SKM-1 (cell line): ENCODE results near the gene PRKG2.

ENCODE experiments used
- DNase-seq: peaks from one replicate; lab custom pipeline; 2025; ENCODE audit not compliant: unreplicated experiment; lab: John Stamatoyannopoulos, UW

The PRKG2 gene

DNA sequence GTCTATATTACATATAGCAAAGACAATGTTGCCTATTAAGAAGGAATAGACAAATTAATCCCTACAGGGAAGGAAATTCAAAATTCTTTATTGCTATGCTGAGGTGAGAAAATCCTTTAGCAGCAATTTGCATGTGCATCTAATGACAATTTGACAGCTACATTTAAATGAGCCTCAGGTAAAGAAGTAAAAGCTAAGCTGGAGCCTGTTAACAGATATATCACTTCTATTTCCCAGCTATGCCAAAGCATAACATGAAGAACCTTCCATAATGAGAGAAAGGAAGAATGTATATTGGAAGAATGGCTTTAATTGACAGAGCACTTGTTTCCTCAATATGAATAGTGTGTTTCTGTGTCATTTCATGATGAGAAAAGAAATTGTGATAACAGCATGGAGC is 112.9 kb downstream of the PRKG2 start:
- no peak for DNase-seq

- no peak for DNase-seq
Measured at GRCh38 chr4:81096566-81096965, 118.5 kb downstream of the PRKG2 start.

GRCh38 chr4:81095389-81095788 is 119.6 kb downstream of the PRKG2 start:
- DNase-seq: no peak

DNA sequence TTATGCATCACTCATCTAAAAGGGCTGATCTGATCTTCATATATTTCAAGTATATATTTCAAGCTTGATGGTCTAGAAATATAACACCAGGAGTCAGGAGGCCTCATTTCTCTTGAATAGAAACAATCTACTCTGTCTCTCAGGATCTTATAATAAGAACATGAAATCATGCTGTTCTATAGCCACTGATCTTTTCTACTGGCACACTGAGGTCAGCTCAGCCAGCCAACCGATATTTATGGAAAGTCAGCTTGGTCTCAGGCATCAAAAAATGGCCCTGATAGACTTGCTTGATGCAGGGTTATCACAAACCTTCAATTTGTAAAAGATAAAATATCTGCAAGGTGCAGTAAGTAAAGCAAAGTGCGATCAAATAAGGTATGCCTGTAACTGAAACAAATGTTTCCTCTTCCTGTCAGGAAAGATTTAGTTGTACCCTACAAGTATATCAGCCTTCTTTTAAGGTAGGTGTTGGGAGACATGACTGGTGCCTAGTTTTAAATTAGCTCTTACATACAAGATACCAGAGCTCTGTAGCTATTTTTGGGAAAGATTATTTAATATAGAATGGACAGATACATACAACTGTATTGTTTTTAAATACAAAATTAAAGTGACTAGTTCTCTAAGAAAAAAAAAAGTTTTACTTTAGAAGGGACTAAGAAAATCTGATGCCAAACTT is 121.2 kb downstream of the PRKG2 start:
- no peak for DNase-seq

DNA sequence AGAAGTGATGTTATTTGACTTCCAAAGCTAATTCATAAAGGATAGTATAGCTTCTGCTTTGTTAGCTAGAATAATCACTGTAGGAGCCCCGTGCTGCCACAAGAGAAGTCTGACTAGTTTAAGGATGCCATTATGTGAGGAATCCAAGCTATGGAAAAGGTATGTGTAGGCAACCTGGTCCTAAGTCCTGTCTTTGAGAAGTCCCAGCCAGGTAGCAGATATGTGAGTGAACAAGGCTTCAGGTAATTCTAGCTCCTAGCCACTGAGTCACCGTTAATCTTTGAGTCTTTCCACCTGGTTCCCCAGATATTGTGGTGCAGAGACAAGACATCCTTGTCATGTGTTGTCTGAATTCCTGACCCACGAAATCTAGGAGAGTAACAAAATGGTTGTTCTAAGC is 129.0 kb downstream of the PRKG2 start:
- DNase-seq: no peak

GRCh38 chr4:81085291-81085690 is 129.7 kb downstream of the PRKG2 start:
- no peak for DNase-seq

GRCh38 chr4:81084634-81085033 is 130.4 kb downstream of the PRKG2 start:
- DNase-seq: no peak

GRCh38 chr4:81084029-81084428 is 131.0 kb downstream of the PRKG2 start:
- no peak for DNase-seq

DNA sequence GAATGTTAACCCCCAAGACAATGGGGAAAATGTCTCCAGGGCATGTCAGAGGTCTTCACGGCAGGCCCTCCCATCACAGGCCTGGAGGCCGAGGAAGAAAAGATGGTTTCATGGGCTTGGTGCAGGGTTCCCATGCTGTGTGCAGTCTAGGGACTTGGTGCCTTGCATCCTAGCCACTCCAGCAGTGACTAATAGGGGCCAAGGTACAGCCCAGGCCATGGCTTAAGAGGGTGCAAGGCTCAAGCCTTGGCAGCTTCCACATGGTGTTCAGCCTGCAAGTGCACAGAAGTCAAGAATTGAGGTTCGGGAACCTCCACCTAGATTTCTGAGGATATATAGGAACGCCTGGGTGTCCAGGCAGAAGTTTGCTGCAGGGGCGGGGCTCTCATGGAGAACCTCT is 133.9 kb downstream of the PRKG2 start:
- no peak for DNase-seq

DNA sequence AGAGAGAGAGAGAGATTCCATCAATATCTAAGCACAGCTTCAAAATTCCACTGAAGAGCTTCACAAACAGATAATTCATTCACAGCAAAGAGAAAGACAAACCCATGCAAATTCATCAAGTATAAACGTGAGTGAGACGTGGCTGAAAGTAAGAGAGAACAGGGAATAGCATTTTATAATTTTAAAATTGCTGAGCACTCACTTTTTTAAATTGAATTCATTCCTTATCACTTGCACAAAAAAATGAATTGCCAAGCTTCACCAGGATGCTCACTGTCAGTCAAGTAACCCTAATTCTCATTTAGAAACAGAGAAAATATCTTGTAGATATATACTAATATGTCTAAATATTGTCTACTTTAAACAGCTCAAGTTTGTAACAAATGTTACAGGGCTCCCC is 144.0 kb downstream of the PRKG2 start:
- no peak for DNase-seq

- DNase-seq: peak; percentile 68
Measured at GRCh38 chr4:81069706-81070331, 145.2 kb downstream of the PRKG2 start.

DNA sequence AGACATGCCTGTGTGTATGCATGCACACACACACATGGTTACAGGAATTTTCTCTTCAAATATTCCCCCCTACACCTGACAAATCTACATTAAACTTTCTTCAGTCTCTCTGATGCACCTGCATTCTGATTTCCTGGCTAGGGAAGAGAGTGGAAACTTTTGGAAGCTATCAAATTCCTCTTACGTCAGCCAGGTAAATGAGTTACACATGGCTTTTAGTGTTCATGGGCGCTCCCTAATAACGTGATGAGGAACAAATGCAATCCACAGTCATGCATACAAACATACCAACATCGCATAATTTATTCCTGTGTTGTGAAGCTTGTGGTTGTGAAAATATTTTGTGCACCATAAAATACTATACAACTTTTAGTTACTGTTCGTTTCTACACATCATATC is 149.6 kb downstream of the PRKG2 start:
- no peak for DNase-seq

- no peak for DNase-seq
Measured at GRCh38 chr4:81062001-81062400, 153.0 kb downstream of the PRKG2 start.

- no peak for DNase-seq
Measured at GRCh38 chr4:81061344-81061730, 153.7 kb downstream of the PRKG2 start.

DNA sequence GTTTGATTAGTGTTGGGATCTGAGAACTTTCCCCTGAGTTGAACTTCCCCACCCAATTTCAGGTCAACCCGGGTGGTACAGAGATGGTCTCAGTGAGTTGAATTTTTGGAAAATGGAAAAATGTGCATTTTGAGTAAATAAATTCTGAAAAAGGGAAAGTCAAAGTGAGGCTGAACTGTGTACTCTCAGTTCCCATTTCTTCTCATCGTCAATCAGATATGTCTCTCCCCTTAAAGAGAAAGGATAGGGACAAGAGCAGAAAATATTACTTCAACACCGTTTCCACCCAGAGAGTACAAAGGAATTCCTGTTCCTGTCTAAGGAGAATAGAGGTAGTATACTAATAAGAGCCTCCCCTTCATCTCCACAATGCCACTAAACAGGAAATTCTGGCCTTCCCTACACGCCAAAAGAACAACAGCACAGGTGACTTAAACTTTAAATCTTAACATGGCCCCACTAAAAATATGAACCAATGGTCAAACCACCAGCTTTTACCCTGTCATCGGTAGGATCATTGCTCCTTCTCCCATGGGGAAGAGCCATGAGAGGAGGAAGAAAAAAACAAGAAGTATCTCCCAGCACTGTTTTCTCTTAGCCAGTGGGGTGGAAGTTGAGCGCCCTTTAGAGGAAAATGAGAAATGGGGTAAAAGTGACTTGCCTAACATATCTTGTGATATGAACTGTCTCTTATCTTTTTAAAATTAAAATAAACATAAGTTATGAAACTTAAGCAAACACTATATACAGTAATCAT is 154.3 kb downstream of the PRKG2 start:
- no peak for DNase-seq

GRCh38 chr4:81058621-81059020 is 156.4 kb downstream of the PRKG2 start:
- no peak for DNase-seq

- DNase-seq: peak; percentile 11
Measured at GRCh38 chr4:81052119-81053068, 162.6 kb downstream of the PRKG2 start.

DNA sequence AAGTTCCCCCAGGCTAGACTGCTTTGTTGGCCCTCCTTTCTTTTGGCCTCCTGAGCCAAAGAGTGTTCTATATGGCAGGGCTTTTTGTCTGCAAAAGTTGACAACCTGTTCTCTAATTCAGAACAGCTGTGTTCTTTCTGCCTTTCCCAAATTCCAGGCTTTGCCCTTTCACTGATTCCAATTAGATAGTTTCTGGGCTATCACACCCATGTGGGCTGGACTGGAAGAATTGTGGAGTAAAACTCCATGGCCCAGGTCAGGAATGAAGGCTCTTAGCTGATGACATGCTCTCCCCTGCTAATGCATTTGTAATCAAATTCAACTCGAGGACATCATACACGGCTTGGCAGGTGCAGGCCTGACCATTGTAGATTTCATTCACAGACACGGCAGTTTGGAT is 165.1 kb downstream of the PRKG2 start:
- DNase-seq: no peak

GRCh38 chr4:81049330-81049729 is 165.7 kb downstream of the PRKG2 start:
- no peak for DNase-seq

GRCh38 chr4:81042578-81043365 is 172.2 kb downstream of the PRKG2 start:
- no peak for DNase-seq
